Measurements from ENCODE around the gene INTS11.

The INTS11 gene

GRCh38 chr1:1306070-1306660 lies 18.3 kb downstream of the INTS11 start:
- H3K27ac ChIP-seq: peak overlapping the region; percentile 99

GRCh38 chr1:1305300-1306069 lies 19.0 kb downstream of the INTS11 start:
- no peak for TF ChIP-seq ZFX (IDR thresholded peaks at IDR 0.05)
- no peak for TF ChIP-seq CTCF (conservative IDR thresholded peaks at IDR 0.05)
- H3K27ac ChIP-seq: peak overlapping the region; percentile 99

More at GRCh38 chr1:1306070-1306660, 18.3 kb downstream of the INTS11 start:
- no peak for TF ChIP-seq CTCF (conservative IDR thresholded peaks at IDR 0.05)
- TF ChIP-seq ZFX (IDR thresholded peaks at IDR 0.05): no peak

GRCh38 chr1:1304331-1305299 lies 19.8 kb downstream of the INTS11 start:
- peak overlapping the region; percentile 99 for H3K27ac ChIP-seq
- no peak for TF ChIP-seq CTCF (conservative IDR thresholded peaks at IDR 0.05)
- no peak for TF ChIP-seq ZFX (IDR thresholded peaks at IDR 0.05)

- TF ChIP-seq ZFX (IDR thresholded peaks at IDR 0.05) (no peak), CTCF (conservative IDR thresholded peaks at IDR 0.05) (no peak)
- peak overlapping the region; percentile 99 for H3K27ac ChIP-seq
Measured at GRCh38 chr1:1303736-1304135, 20.7 kb downstream of the INTS11 start.

GRCh38 chr1:1302951-1303509 lies 21.4 kb downstream of the INTS11 start:
- TF ChIP-seq ZFX (IDR thresholded peaks at IDR 0.05): no peak
- no peak for TF ChIP-seq CTCF (conservative IDR thresholded peaks at IDR 0.05)
- no peak overlapping the region for H3K27ac ChIP-seq

- TF ChIP-seq ZFX (IDR thresholded peaks at IDR 0.05) (no peak), CTCF (conservative IDR thresholded peaks at IDR 0.05) (peak; percentile 77)
- H3K27ac ChIP-seq: no peak overlapping the region; the same call in 1 of the 2 replicates
Measured at GRCh38 chr1:1302006-1302430, 22.4 kb downstream of the INTS11 start.
